Suprapubic skin (tissue), 3 donors: ENCODE results near the gene PCBD2.

Experiments used
- POLR2A ChIP-seq, 2 donors: fragments of 450-650 bp; IDR thresholded peaks; one replicate each; pipeline ENCODE4 v1.6.1; 2017; ENCODE audit warnings: antibody characterized with exemption in 2 of 2, mild to moderate bottlenecking in 2 of 2, moderate library complexity in 2 of 2
- TF ChIP-seq, protein P1 (sequence below), 2 donors: fragments of 200-600 bp in 1 of 2; fragments of 450-650 bp in 1 of 2; sonication (generic) in 1 of 2; IDR thresholded peaks; one replicate each; pipeline ENCODE4 v1.5.1; 2016 to 2019; ENCODE audit warnings: antibody characterized with exemption in 2 of 2, mild to moderate bottlenecking in 1 of 2, moderate library complexity in 1 of 2

DNA sequence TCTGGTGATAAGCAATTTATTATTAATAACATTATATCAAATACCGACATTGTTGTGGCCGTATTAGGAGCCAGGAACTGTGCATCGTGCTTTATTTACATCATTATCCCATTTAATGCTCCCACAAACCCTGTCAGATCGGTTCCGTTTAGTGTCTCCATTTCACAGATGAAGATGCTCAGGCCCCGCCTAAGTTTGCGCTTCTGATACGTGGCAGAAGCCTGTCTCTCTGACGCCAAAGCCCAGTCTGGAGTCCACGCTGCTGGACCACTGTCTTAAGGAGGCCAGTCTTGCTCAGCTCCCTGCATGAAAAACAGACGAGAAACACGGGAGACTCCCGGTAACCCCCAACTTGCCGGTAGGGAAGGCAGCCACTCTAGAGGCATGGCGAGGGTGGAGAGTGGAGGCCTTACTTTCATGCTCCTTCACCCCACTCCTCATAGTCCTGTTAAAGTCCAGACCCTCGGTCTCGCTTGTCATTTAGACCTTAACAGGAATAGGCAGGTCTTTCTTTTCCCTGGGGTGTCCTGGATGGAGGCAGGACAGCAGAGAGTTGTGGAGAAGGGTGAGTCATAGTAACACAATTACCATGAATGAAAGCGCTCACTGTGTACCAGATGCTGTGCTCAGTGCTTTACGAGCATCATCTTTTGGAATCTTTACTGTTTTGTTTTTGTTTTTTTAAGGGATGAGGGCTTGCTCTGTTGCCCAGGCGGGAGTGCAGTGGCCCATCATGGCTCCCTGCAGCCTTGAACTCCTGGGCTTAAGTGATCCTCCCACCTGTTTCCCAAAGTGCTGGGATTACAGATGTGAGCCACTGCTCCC lies 29.9 kb upstream of the PCBD2 start:
- TF ChIP-seq, protein P1, sequence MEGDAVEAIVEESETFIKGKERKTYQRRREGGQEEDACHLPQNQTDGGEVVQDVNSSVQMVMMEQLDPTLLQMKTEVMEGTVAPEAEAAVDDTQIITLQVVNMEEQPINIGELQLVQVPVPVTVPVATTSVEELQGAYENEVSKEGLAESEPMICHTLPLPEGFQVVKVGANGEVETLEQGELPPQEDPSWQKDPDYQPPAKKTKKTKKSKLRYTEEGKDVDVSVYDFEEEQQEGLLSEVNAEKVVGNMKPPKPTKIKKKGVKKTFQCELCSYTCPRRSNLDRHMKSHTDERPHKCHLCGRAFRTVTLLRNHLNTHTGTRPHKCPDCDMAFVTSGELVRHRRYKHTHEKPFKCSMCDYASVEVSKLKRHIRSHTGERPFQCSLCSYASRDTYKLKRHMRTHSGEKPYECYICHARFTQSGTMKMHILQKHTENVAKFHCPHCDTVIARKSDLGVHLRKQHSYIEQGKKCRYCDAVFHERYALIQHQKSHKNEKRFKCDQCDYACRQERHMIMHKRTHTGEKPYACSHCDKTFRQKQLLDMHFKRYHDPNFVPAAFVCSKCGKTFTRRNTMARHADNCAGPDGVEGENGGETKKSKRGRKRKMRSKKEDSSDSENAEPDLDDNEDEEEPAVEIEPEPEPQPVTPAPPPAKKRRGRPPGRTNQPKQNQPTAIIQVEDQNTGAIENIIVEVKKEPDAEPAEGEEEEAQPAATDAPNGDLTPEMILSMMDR (IDR thresholded peaks at IDR 0.05): no peak
- TF ChIP-seq POLR2A (IDR thresholded peaks at IDR 0.05): no peak
